Calu3 (cell line): Measurements from ENCODE around the gene HOOK1. TPM values are rescaled to one million over a fixed set of nuclear protein-coding genes. Genes with fewer than 3 reads are reported as not detected.

ENCODE experiments used
- BruUV-seq: library from RNA; stranded (reverse); fragments of 400-500 nt; replicated peaks from 2 replicates; lab custom pipeline; 2021; lab: Mats Ljungman, UMichigan
- CTCF ChIA-PET: fragments of 300-600 bp; sonication (Branson Sonifier 250); formaldehyde crosslinking; loops from one replicate; lab custom pipeline; 2022; ENCODE audit warnings: antibody characterized with exemption; lab: Charles Lee
- DNase-seq: peaks from one replicate; pipeline ENCODE4 v3.0.0; 2022
- H3K27ac Mint-ChIP-seq: one replicate; pipeline ENCODE4 v1.8.0; 2022; ENCODE audit warnings: mixed read lengths; ENCODE audit not compliant: unreplicated experiment
- H3K27me3 Mint-ChIP-seq: one replicate; pipeline ENCODE4 v1.8.0; 2022; ENCODE audit warnings: mixed read lengths; ENCODE audit not compliant: unreplicated experiment
- H3K36me3 Mint-ChIP-seq: one replicate; pipeline ENCODE4 v1.8.0; 2022; ENCODE audit warnings: mild to moderate bottlenecking, moderate library complexity, mixed read lengths; ENCODE audit not compliant: insufficient read depth, unreplicated experiment
- H3K4me1 Mint-ChIP-seq: one replicate; pipeline ENCODE4 v1.8.0; 2022; ENCODE audit warnings: mild to moderate bottlenecking, low read depth, mixed read lengths; ENCODE audit not compliant: unreplicated experiment
- H3K4me3 Mint-ChIP-seq: one replicate; pipeline ENCODE4 v1.8.0; 2022; ENCODE audit warnings: mild to moderate bottlenecking, low read depth, moderate library complexity, mixed read lengths; ENCODE audit not compliant: unreplicated experiment
- H3K9me3 Mint-ChIP-seq: one replicate; pipeline ENCODE4 v1.8.0; 2022; ENCODE audit warnings: low read depth, mixed read lengths; ENCODE audit not compliant: unreplicated experiment
- CTCF ChIP-seq: fragments of 200-600 bp; IDR thresholded peaks from one replicate; pipeline ENCODE4 v1.8.0; 2022; ENCODE audit warnings: antibody characterized with exemption; ENCODE audit not compliant: unreplicated experiment
- intact Hi-C: fragments of 100-400 bp; cut with micrococcal nuclease; formaldehyde crosslinking; loops from one replicate; pipeline ENCODE4 v1.10.0; 2022; ENCODE audit not compliant: unreplicated experiment
- total RNA-seq: library from RNA; stranded (reverse); gene quantifications from 2 replicates; pipeline ENCODE4 v1.2.3, GENCODE V29; 2022

Gene HOOK1
- total RNA-seq, 1 experiment from 2014 or later = 50.4 TPM

GRCh38 chr1:59815892-59816291 is 1.1 kb downstream of the HOOK1 start:
- no peaks in the 10 kb centered on the region for H3K9me3 Mint-ChIP-seq
- H3K4me3 Mint-ChIP-seq = no peak overlapping the region
- H3K36me3 Mint-ChIP-seq = no peaks in the 10 kb centered on the region
- no peak for DNase-seq
- intact Hi-C loops = no loop called here
- H3K27ac Mint-ChIP-seq = no peak overlapping the region
- CTCF ChIA-PET = no interaction called here
- H3K27me3 Mint-ChIP-seq = no peaks in the 10 kb centered on the region
- TF ChIP-seq CTCF = no peak
- no TSS peak for BruUV-seq
- peaks cover 18% of the 10 kb centered on the region for H3K4me1 Mint-ChIP-seq

DNA sequence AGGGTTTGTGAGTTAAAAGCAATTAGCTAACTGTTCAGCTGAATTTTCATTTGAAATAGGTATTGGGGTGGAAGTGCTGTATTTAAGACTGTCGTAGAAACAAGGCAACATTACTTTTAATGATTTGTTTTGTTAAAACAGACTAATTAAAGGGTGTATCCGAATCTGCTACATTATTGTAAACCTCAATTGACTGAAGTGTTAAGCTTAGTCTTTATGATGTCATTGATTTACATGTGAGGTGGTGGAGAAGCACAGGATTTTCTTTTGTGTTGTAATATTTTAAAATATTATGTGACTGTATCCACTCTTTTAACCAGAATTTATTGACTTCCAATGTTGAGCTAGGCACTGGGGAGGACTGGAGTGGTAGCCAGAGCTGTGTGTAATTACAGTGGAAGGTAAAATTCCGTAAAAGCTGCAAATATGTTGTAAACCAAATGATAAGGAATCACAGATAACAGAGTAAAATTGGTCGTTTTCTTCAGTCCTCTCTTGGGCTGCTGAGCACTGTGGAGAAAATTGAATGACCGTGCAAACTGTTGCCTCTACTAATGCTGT is 1.6 kb downstream of the HOOK1 start:
- no peak overlapping the region for H3K27ac Mint-ChIP-seq
- TSS peak; percentile 26 for BruUV-seq
- no peak overlapping the region for H3K4me3 Mint-ChIP-seq
- H3K4me1 Mint-ChIP-seq = peaks cover 20% of the 10 kb centered on the region
- TF ChIP-seq CTCF = no peak
- intact Hi-C loops = no loop called here
- no peaks in the 10 kb centered on the region for H3K9me3 Mint-ChIP-seq
- H3K27me3 Mint-ChIP-seq = no peaks in the 10 kb centered on the region
- no peaks in the 10 kb centered on the region for H3K36me3 Mint-ChIP-seq
- no peak for DNase-seq
- CTCF ChIA-PET = no interaction called here

DNA sequence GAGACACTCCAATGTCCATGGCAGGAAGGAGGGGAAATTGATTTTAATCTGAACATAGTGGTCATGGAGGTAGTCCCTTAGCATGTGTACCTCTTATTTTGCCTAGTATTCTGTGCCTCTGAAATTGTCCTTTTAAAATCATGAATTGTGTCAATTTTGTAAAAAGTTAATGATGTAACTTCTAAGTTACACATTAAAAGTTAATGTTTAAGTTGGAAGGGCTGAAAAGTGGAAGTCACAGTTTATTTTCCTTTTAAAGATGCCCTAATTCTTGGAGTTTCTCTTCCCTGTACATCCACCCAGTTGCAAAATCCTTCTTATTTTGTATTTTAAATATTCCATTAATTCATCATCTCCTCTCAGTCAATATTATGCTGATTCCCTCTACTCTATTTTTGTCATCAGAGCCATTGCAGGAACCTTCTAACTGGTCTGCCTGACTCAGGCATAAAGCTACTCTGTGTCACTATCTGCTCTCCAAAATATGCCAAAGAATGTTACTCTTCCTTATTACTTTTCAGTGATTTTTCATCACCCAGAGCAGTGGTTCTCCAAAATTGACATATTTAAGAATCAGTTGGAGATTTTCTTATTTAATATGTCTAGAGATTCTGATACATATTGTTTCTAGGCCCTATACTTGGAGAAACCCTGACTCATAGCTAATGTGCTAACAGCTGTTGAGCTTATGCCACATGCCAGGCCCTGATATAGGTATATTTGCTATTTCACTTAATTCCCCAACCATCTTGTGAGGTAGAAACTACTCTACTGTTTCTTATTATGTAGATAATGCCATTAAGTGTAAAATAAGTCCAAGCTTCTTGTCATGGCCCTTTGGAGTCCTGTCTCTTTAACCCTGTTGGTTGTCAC is 5.1 kb downstream of the HOOK1 start:
- intact Hi-C loops = no loop called here
- peaks cover 7% of the 10 kb centered on the region for H3K36me3 Mint-ChIP-seq

DNA sequence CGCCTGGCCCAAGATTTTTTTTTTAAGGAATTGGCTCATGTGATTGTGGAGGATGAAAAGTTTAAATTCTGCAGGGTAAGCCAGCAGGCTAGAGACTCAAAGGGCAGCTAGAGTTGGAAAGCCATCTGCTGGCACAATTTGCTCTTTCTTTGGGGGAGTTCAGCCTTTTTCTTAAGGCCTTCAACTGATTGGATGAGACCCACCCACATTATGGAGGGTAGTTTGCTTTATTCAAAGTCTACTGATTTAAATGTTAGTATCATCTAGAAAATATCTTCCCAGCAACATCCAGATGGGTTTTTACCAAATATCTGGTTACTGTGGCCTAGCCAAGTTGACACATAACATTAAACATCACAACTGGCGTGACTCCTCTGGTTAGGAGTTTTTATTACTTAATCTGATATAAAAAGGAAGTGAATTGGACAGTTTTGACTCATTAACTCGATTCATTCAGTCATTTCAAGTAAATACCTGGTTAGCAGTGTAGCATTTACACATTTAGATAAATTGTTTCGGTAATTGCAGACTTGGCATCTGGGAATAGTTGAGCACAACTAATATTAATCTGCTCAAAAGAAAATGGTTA is 12.4 kb downstream of the HOOK1 start:
- Mint-ChIP-seq H3K27ac (no peak overlapping the region), H3K4me3 (no peak overlapping the region), H3K27me3 (no peaks in the 10 kb centered on the region), H3K36me3 (peaks cover 15% of the 10 kb centered on the region), H3K9me3 (no peaks in the 10 kb centered on the region), H3K4me1 (no peaks in the 10 kb centered on the region)
- DNase-seq = no peak
- TF ChIP-seq CTCF = no peak
- CTCF ChIA-PET = no interaction called here
- no TSS peak for BruUV-seq
- intact Hi-C loops = no loop called here

More for the DNA sequence above, 5.1 kb downstream of the HOOK1 start:
- no TSS peak for BruUV-seq
- CTCF ChIA-PET = no interaction called here
- H3K9me3 Mint-ChIP-seq = no peaks in the 10 kb centered on the region
- DNase-seq = no peak
- peak overlapping the region; percentile 12 for H3K4me3 Mint-ChIP-seq
- H3K27ac Mint-ChIP-seq = peak overlapping the region; percentile 28
- H3K27me3 Mint-ChIP-seq = no peaks in the 10 kb centered on the region
- H3K4me1 Mint-ChIP-seq = peaks cover 20% of the 10 kb centered on the region
- TF ChIP-seq CTCF = no peak
